Natural killer cell treated with Interleukin-12 subunit alpha and Interleukin-12 subunit beta and Interleukin-15 and Interleukin-18, amount 100 ng/mL, for 72 hours (primary cell): ENCODE measurements around the gene BNIPL. TPM values are rescaled to one million over a fixed set of nuclear protein-coding genes. Genes with fewer than 3 reads are reported as not detected.

Source experiments
- ATAC-seq, 2 donors: fragments of 150-1000 bp; cut with Tn5 transposase in 1 of 2; sonication (Bioruptor Pico), chemical (Tn5 transposase) in 1 of 2; 2 replicates each; pipeline ENCODE4 v1.10.0; 2021
- DNase-seq: peaks from one replicate; pipeline ENCODE4 v3.0.0; 2022; ENCODE audit warnings: low spot score
- H3K27ac Mint-ChIP-seq, 2 donors: 1 replicate in 1 of 2; 2 replicates in 1 of 2; pipeline ENCODE4 v1.8.0; 2022; ENCODE audit warnings: mixed read lengths in 2 of 2, mild to moderate bottlenecking in 1 of 2, moderate library complexity in 1 of 2
- H3K27me3 Mint-ChIP-seq, 2 donors: 1 replicate in 1 of 2; 2 replicates in 1 of 2; pipeline ENCODE4 v1.8.0; 2022; ENCODE audit warnings: mixed read lengths in 2 of 2
- H3K36me3 Mint-ChIP-seq: one replicate; pipeline ENCODE4 v1.8.0; 2022; ENCODE audit warnings: mixed read lengths
- H3K4me1 Mint-ChIP-seq, 2 donors: 1 replicate in 1 of 2; 2 replicates in 1 of 2; pipeline ENCODE4 v1.8.0; 2022; ENCODE audit warnings: low read depth in 2 of 2, mixed read lengths in 2 of 2, mild to moderate bottlenecking in 1 of 2
- H3K4me3 Mint-ChIP-seq: one replicate; pipeline ENCODE4 v1.8.0; 2022; ENCODE audit warnings: mixed read lengths
- H3K9me3 Mint-ChIP-seq: 2 replicates; pipeline ENCODE4 v1.8.0; 2022; ENCODE audit warnings: mixed read lengths
- total RNA-seq, 2 donors: library from RNA; stranded (reverse); gene quantifications; one replicate each; pipeline ENCODE4 v1.2.3, GENCODE V29; 2022

The BNIPL gene
- total RNA-seq, 2 donors from 2014 or later = 1.4 to 3.8 TPM

- no peak overlapping the region for H3K4me3 Mint-ChIP-seq
- no peak for DNase-seq
- no peak overlapping the region for H3K27ac Mint-ChIP-seq
- no peak for ATAC-seq
- H3K9me3 Mint-ChIP-seq = no peaks in the 10 kb centered on the region
- H3K27me3 Mint-ChIP-seq = no peaks in the 10 kb centered on the region
- H3K36me3 Mint-ChIP-seq = no peaks in the 10 kb centered on the region
- H3K4me1 Mint-ChIP-seq = no peaks in the 10 kb centered on the region
These were observed 49.7 kb downstream of the BNIPL start for GRCh38 chr1:151085953-151086559.

Other genes with a start within 250 kb of the BNIPL start
- gene CTSK, start 228.3 kb upstream of the BNIPL start, total RNA-seq = 1 to 10 TPM; 4.1 to 5.3 TPM
- 10 to 100 TPM; 38.5 to 40.0 TPM for gene ARNT, start 160.0 kb upstream of the BNIPL start, total RNA-seq
- not detected for gene CTXND2, start 149.4 kb upstream of the BNIPL start, total RNA-seq
- 10 to 100 TPM; 57.8 to 73.6 TPM for gene SETDB1, start 110.2 kb upstream of the BNIPL start, total RNA-seq
- gene CERS2, start 61.8 kb upstream of the BNIPL start, total RNA-seq = 100 to 1,000 TPM; 170 to 211 TPM
- gene ANXA9, start 54.3 kb upstream of the BNIPL start, total RNA-seq = not detected
- gene MINDY1, start 29.7 kb upstream of the BNIPL start, total RNA-seq = 10 to 100 TPM; 17.1 to 39.0 TPM
- 10 to 100 TPM; 12.7 to 13.1 TPM for gene PRUNE1, start 28.1 kb upstream of the BNIPL start, total RNA-seq
- gene C1orf56, start 11.2 kb downstream of the BNIPL start, total RNA-seq = 1 to 10 TPM in 1 of 2 donors, under 1 TPM in 1; 0.95 to 1.1 TPM
- 100 to 1,000 TPM; 213 to 481 TPM for gene CDC42SE1, start 23.0 kb downstream of the BNIPL start, total RNA-seq
- gene MLLT11, start 23.8 kb downstream of the BNIPL start, total RNA-seq = 1 to 10 TPM; 4.5 to 8.5 TPM
- gene GABPB2, start 34.2 kb downstream of the BNIPL start, total RNA-seq = 10 to 100 TPM; 22.2 to 23.8 TPM
- 1 to 10 TPM in 1 of 2 donors, under 1 TPM in 1; 0.90 to 2.9 TPM for gene SEMA6C, start 110.0 kb downstream of the BNIPL start, total RNA-seq
- gene TNFAIP8L2, start 120.1 kb downstream of the BNIPL start, total RNA-seq = 10 to 100 TPM; 10.2 to 16.8 TPM
- gene LYSMD1, start 129.3 kb downstream of the BNIPL start, total RNA-seq = 1 to 10 TPM; 5.0 to 6.3 TPM
- gene SCNM1, start 129.6 kb downstream of the BNIPL start, total RNA-seq = 10 to 100 TPM; 55.2 to 63.2 TPM
- 1 to 10 TPM; 1.2 to 5.3 TPM for gene TMOD4, start 139.4 kb downstream of the BNIPL start, total RNA-seq
- 10 to 100 TPM; 33.1 to 74.4 TPM for gene VPS72, start 153.6 kb downstream of the BNIPL start, total RNA-seq
- 100 to 1,000 TPM in 1 of 2 donors, 10 to 100 TPM in 1; 93.8 to 116 TPM for gene PIP5K1A, start 162.0 kb downstream of the BNIPL start, total RNA-seq
- gene PSMD4, start 218.1 kb downstream of the BNIPL start, total RNA-seq = 100 to 1,000 TPM; 193 to 235 TPM
- gene ZNF687, start 245.7 kb downstream of the BNIPL start, total RNA-seq = 10 to 100 TPM; 29.1 to 31.2 TPM